Measurements from ENCODE around the gene VAV2.

Gene VAV2

GRCh38 chr9:133950192-133950591 is 41.9 kb downstream of the VAV2 start:
- DNase-seq, result no peak

- no peak for DNase-seq
Measured at GRCh38 chr9:133949486-133950061, 42.5 kb downstream of the VAV2 start.

GRCh38 chr9:133948561-133949485 is 43.3 kb downstream of the VAV2 start:
- DNase-seq, result no peak

- DNase-seq, result no peak
Measured at GRCh38 chr9:133948131-133948530, 44.0 kb downstream of the VAV2 start.

GRCh38 chr9:133946840-133947486 is 45.2 kb downstream of the VAV2 start:
- no peak for DNase-seq

- DNase-seq, result no peak
Measured at GRCh38 chr9:133945977-133946753, 46.0 kb downstream of the VAV2 start.

GRCh38 chr9:133945314-133945975 is 46.7 kb downstream of the VAV2 start:
- DNase-seq, result no peak

- DNase-seq, result no peak
Measured at GRCh38 chr9:133944746-133945135, 47.4 kb downstream of the VAV2 start.

GRCh38 chr9:133943781-133944745 is 48.1 kb downstream of the VAV2 start:
- no peak for DNase-seq

GRCh38 chr9:133943036-133943780 is 48.9 kb downstream of the VAV2 start:
- DNase-seq, result no peak

GRCh38 chr9:133942206-133942975 is 49.7 kb downstream of the VAV2 start:
- DNase-seq, result no peak

- no peak for DNase-seq
Measured at GRCh38 chr9:133939845-133940244, 52.3 kb downstream of the VAV2 start.

- DNase-seq, result no peak
Measured at GRCh38 chr9:133939171-133939785, 52.8 kb downstream of the VAV2 start.

- no peak for DNase-seq
Measured at GRCh38 chr9:133938753-133939152, 53.4 kb downstream of the VAV2 start.

GRCh38 chr9:133938086-133938485 is 54.0 kb downstream of the VAV2 start:
- no peak for DNase-seq

GRCh38 chr9:133937120-133937519 is 55.0 kb downstream of the VAV2 start:
- DNase-seq, result no peak

GRCh38 chr9:133935328-133936005 is 56.7 kb downstream of the VAV2 start:
- DNase-seq, result no peak

- no peak for DNase-seq
Measured at GRCh38 chr9:133934482-133935232, 57.5 kb downstream of the VAV2 start.
